GM20431 (cell line): Measurements from ENCODE around the gene WBP4.
"Not testable (repeated sequence)": the region's sequence is repeated elsewhere in the genome, so short reads cannot be mapped to it uniquely, and the experiment has no call there.

Experiments used
- in situ Hi-C: fragments of 300-500 bp; cut with MseI, MboI; formaldehyde crosslinking; loops from one replicate; pipeline ENCODE4 v1.15.0; 2020; ENCODE audit warnings: low sequenced_read_pairs; ENCODE audit not compliant: unreplicated experiment

Gene WBP4

DNA sequence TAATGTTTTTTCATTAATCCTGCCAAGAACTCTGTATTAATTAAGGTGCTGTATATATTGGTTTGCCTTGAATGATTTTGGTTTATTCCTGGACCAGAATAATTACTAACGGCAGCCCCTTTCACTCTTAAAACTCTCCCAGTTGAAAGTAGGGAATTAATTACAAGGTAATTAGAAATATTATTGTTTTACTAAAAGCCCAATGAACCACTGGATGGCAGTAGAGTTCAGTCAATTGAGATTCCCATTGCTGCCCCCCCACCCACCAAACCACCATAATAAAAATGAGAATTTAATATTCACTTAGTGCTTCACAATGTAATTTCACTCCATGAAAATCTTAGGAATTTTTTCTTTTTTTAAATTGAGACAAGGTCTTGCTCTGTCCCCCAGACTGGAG, 13.7 kb downstream of the WBP4 start:
- in situ Hi-C loops: no loop called here

DNA sequence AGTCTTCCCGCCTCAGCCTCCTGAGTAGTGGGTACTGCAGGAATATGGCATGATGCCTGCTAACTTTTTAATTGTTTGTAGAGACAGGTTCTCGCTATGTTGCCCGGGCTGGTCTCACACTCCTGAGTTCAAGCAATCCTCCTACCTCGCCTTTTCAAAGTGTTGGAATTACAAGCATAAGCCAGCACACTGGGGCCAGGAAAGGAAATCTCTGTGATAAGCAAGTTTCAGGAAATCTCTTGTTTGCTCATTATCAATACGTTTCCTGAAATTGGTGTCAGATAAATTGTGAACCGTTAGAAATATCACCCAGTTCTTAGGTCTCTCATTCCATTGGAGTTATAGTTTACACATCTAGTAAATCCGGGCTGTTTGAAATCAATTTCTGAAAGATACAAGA, 14.2 kb downstream of the WBP4 start:
- in situ Hi-C loops: no loop called here

DNA sequence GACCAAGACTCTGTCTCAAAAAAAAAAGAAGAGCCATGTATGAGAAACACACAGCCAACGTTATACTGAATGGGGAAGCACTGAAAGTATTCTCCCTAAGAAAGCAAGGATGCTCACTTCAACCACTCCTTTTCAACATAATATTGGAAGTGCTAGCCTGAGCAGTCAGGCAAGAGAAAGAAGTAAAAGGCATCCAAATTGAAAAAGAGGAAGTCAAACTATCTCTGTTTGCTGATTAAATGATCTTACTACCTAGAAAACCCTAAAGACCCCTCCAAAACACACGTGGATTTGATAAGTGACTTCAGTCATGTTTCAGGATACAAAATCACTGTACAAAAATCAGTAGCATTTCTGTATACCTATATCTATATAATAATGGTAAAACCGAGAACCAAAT, 16.2 kb downstream of the WBP4 start:
- in situ Hi-C loops: no loop called here

DNA sequence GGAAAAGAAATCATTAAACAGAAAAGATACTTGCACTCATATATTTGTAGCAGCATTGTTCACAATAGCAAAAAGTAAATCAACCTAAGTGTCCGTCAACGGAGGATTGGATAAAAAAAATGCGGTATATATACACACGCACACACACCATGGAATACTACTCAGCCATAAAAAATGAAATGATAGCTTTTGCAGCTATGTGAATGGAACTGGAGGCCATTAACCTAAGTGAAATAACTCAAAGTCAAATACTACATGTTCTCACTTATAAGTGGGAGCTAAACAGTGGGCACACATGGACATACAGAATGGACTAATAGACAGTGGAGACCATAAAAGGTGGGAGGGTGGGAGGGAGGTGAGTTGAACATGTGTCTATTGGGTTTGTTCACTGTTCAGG, 18.4 kb downstream of the WBP4 start:
- in situ Hi-C loops: no loop called here

DNA sequence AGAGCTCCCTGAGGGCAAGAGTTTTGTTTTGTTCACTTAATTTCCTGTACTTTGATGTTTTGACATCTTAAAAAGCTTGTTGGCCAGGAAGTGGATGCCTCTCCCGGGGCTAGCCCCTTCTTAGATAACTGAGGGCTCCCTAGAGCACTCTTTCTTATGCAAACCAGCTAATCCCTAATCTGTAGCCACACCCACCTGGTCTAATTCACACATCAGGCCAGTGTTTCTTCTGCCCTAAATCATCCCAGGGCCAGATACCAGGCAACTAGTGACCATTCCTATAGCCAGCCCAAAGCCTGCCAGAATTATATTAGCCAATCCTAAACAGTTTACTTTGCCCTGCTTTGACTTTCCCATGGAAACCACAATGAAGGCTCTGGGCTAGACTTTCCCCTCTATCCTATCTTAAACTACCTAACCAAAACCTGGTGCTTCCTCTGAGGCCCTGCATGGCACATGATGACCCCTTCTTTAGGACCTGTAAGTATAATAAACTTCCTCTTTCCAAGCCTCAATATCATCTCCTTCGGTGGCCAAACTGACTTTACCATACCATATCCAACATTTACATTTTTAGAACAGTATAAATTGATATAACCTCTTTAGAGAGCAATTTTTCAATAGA, 24.8 kb downstream of the WBP4 start:
- in situ Hi-C loops: no loop called here

DNA sequence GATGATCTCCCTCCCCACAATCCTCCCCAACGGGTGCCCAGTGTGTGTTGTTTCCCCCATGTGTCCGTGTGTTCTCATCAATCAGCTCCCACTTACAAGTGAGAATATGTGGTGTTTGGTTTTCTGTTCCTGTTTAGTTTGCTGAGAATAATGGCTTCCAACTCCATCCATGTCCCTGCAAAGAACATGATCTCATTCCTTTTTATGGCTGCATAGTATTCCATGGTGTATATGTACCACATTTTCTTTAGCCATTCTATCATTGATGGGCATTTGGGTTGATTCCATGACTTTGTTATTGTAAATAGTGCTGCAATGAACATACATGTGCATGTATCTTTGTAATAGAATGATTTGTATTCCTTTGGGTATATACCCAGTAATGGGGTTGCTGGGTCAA, 34.4 kb downstream of the WBP4 start:
- in situ Hi-C loops: not testable (repeated sequence)

DNA sequence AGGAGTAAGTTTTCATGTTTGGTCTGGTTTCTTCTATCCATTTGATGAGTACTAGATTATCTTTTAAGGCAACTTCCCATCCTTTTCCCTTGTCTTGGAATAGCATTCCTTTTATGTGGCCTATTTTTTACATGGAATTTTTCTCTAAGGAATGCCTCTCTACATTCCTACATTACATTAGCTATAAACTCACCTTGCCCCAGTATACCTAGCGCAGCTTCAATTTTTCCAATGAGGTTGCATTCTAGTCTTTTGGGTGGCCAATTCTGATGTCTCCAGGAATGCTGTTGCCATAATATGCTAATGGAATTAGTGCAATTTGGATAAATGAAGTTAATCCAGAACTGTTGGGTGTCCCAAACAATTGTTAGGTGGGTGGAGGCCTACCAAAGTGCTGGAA, 37.5 kb downstream of the WBP4 start:
- in situ Hi-C loops: no loop called here

DNA sequence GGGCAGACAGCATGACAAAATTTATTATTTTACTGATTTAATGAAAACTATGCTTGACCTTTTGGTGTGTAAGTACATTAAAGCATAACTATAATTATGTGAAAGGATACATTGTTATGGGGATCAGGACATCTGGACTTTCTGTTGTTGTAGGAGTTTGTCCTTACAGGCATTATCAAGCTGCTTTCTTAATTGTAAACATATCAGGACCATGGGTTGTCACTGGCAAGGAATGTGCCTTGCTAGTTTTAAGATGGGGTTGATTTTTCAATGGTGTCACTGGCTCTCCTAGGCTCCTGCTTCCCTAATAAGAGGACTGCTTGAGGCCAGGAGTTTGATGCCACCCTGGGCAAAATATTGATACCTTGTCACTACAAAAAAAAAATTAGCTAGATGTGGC, 38.7 kb downstream of the WBP4 start:
- in situ Hi-C loops: no loop called here

DNA sequence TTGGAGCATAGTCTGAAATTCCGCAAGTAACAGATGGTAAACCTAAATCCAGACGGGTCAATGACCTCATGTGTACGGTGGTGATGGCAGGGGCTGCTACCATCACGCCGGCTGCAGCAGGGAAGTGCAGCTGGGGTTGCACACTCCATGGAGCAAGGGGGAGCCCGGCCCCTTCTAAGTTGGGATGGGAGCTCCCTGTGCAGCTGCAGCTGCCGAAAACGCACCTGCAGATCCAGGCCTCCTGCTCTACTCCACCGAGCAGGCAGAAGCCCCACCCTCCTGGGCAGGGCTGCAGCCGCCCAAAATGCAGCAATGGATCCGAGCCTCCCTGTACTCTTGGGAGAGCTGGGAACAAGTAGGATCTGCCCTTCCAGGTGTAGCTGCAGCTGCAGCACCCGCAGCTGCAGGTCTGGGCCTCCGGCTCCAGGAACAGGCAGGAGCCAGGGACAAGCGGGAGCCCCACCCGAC, 45.8 kb downstream of the WBP4 start:
- in situ Hi-C loops: no loop called here

DNA sequence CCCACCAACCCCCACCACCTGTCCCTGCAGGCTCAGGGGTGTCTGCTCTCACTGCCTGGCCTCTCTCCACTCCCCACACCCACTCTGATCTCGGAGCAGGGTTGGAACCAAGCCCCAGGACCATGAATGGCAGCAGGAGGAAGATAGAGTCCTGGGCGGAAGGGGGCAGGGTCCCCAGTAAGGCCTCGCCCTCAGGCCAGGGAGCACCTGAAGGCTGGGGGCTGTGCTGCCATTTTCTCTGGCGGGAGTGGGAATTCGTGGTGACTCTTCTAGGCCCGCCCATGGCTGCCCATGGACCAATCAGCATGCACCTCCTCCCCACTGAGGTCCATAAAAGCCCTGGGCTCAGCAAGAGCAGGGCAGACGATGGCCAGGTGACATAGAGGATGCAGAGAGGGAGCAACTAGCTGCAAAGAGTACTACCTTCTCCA, 46.3 kb downstream of the WBP4 start:
- in situ Hi-C loops: no loop called here

DNA sequence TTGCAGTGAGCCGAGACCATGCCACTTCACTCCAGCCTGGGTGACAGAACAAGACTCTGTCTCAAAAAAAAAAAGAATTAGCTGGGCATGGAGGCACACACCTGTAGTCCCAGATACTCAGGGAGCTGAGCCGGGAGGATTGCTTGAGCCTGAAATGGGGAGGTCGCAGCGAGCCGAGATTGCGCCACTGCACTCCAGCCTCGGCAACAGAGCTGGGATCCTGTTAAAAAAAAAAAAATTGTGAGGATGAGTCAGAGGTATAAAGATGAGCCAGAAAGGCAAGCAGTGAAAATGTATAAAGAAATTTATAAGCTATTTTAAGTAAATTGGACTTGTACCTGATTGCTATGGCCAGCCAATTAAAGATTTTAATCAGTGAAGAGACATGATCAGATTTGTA, 50.1 kb downstream of the WBP4 start:
- in situ Hi-C loops: no loop called here

DNA sequence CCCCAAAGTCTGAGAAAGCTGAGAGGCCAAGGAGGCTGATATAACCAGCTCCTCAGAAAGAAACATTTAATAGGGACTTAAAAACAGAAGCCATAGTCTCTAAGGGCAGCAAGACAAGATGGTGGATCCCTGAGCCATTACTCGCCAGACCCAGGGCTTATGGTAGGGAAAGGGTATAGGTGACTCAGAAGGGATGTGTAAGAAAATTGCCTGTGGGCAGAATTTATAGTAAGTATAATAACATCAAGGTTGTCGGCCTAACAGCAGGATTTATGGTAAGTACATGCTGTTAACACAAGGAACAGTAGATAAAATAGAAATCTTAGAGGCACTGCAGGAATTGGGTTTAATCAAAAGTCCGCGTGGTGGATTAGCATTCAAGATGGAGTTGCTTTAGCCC, 56.6 kb downstream of the WBP4 start:
- in situ Hi-C loops: no loop called here

DNA sequence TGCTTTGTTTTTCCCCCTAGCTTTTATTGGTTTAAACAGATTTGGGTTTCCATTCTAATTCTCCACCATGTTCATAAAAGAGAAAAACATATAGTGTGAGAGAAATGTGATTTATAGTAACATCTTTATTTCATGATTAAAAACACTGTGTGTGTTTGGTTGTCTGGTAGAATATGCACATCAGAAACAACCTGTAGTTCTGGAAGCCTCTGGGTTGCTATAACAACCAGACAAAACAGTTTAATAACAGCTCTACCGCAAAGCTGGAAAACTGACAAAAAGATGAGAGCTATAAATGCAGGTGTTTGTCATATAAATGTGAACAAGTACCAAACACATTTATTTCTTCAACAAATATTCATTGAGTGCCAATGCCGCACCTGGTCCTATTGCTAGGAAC, 61.5 kb downstream of the WBP4 start:
- in situ Hi-C loops: no loop called here

DNA sequence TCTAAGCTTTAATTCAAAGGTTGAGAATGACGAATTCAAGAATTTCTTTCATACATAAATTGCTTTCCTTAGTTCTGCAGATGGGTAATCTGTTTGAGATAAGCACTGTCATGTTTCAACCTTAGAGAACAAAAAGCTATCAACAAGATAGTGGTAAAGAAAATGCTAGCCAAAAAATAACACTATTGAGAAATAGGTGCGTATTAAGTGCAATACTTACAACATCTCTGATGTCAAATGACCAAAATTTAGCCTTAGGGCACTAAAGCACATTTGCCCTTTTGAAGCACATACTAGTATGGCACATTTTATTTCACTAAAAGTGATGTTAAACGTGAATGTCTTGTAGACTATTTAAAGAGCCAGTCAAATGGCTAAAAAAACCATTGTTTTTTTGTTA, 66.4 kb downstream of the WBP4 start:
- in situ Hi-C loops: no loop called here

DNA sequence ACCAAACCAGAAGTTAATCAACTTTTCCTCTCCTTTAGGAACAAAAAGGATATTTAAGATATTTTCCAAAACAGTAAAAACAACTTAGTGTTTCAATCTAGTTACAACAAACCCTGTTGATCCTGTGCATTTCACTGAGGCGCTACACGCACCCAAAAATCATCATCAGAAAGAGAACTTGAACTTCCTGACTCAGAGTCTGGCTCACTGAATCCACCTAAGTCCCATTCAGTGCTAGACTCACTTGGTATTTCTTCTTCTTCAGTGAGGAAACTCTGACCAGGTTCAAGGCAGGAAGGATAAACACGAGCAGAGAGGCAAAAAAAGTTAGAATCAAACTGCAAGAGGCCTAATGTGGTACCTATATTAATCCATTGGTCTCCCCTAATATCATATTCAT, 69.0 kb downstream of the WBP4 start:
- in situ Hi-C loops: no loop called here

DNA sequence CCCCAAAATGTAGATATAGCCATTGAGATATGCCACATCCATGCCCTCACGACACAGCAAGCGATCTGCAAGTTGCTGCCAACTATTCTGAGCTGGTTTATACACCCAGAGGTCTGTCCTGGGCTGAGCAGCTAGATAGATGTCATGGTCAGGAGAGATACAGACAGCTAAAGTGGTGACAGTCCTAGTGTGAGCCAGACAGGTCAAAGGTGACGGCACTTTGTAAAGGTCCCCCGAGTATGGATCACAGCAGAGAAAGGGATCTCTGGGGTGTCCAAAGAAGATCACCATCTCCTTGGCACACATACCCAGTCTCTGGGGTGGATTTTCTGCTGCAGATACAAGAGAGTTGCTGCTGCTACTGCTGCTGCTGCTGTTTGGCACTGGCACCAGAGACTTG, 69.9 kb downstream of the WBP4 start:
- in situ Hi-C loops: not testable (repeated sequence)

DNA sequence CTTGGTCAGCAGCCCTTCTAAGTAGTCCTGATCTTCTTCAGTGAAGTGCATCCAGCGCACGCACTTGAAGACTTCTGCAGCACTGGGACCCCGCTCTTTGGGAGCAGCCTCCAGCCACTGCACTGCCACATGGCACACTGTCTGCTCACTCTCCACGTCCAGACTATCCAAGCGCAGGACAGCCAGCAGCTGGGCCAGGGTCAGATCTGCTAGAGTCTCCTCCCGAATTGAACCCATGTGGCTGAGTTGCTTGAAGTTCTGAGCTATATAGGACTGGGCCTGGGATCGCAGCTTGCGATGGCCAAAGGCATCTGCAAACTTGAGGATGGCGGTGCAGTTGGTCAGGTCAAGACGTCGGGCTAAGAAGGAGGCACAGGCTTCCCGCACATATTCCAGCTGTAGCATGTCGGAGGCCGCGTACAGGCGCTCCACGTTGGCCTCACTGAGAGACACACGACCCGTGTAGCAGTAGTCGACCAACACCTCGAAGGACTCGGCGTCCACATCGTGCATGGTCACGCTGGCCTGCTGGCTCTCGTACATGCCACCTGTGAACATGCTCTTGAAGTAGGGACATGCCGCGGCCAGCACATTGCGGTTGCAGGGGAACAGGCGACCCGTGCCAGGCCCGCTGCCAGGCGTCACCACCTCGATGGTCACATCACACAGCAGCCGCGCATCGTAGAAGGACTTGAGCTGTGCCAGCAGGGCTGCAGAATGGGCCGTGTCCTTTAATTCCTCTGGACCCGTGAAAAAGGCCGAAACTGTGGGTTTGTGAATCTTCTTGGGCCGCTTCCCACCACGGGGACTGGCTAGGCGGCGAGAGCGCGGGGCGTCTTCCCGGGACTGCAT, 70.6 kb downstream of the WBP4 start:
- in situ Hi-C loops: not testable (repeated sequence)

DNA sequence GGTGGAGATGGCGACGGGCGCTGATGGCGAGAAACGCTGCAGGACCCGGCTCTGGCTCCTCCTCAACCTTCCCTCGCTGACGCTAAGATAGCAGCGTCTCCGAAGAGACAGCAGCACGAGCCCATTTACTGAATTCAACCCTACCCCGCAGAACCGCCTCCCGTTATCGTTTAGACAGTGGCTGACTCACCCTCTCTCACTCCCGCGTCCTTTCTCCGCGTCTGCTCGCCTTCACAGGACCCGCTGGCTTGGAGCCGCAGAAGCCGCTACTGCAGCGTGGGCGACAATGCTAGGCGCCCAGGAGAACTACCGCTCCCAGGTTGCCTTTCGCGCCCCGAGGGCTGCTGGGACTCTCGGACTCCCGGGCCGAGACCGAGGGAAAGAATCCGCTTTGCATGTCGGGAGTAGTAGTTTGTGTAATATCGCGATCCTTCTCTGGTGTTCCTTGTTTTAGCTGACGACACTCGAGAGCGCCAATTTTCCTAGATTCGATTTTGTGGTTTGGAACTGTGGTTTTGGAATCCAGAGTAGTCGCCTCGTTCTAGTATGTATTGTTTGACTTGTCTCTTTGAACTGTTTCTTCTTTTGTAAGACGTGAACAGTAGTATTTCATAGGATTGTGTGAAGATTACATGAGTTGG, 71.3 kb downstream of the WBP4 start, which contains the start of gene KBTBD6:
TSS of gene KBTBD6 (minus strand) at position 291 of the 641 bp plus-strand sequence. CDS start 291 bp downstream, outside the sequence.
- in situ Hi-C loops: no loop called here
